HepG2 (cell line): ENCODE measurements around the gene TRERF1. TPM values are rescaled to one million over a fixed set of nuclear protein-coding genes. Genes with fewer than 3 reads are reported as not detected.

Experiments used
- AGO1 ChIP-seq: fragments of 200-400 bp; formaldehyde crosslinking; IDR thresholded peaks from 2 replicates; pipeline ENCODE4 v1.6.1; 2017; ENCODE audit warnings: mild to moderate bottlenecking, low read depth, low read length, moderate library complexity; ENCODE audit not compliant: poor library complexity, severe bottlenecking
- ATF5 ChIP-seq: sonication (generic); formaldehyde crosslinking; IDR thresholded peaks from 2 replicates; pipeline ENCODE4 v1.4.0; 2020; ENCODE audit warnings: mild to moderate bottlenecking, low read depth, missing genetic modification reagents
- FOSL1 ChIP-seq: sonication (generic); formaldehyde crosslinking; IDR thresholded peaks from 2 replicates; pipeline ENCODE4 v1.9.0; 2021; ENCODE audit warnings: missing genetic modification reagents, borderline replicate concordance
- KAT8 ChIP-seq: IDR thresholded peaks from 2 replicates; pipeline ENCODE4 v1.6.1; 2016; ENCODE audit warnings: missing genetic modification reagents, missing compliant biosample characterization
- KMT2B ChIP-seq: IDR thresholded peaks from 2 replicates; pipeline ENCODE4 v1.6.1; 2016; ENCODE audit warnings: missing genetic modification reagents, missing compliant biosample characterization
- MXI1 ChIP-seq: IDR thresholded peaks from 3 replicates; pipeline ENCODE4 v1.6.1; 2012; ENCODE audit warnings: low read depth, low read length, inconsistent platforms, borderline replicate concordance
- PHF20 ChIP-seq: sonication (generic); formaldehyde crosslinking; IDR thresholded peaks from 2 replicates; pipeline ENCODE4 v1.5.0; 2020; ENCODE audit warnings: mild to moderate bottlenecking, missing genetic modification reagents
- SALL1 ChIP-seq: sonication (generic); formaldehyde crosslinking; IDR thresholded peaks from 2 replicates; pipeline ENCODE4 v1.8.0; 2022; ENCODE audit warnings: mild to moderate bottlenecking, missing genetic modification reagents
- SAP130 ChIP-seq: IDR thresholded peaks from 2 replicates; pipeline ENCODE4 v1.6.1; 2016; ENCODE audit warnings: low read depth
- SMC3 ChIP-seq: IDR thresholded peaks from 2 replicates; pipeline ENCODE4 v1.6.1; 2011; ENCODE audit warnings: low read length, improper control_type of control experiment
- U2AF1 ChIP-seq: fragments of 200-400 bp; formaldehyde crosslinking; optimal IDR thresholded peaks from 2 replicates; pipeline ENCODE3; 2017; ENCODE audit warnings: mild to moderate bottlenecking, low read depth, low read length
- ZC3H13 ChIP-seq: sonication (generic); formaldehyde crosslinking; IDR thresholded peaks from 2 replicates; pipeline ENCODE4 v1.8.1; 2023; ENCODE audit warnings: mild to moderate bottlenecking, missing genetic modification reagents, moderate library complexity
- ZFY ChIP-seq: sonication (generic); formaldehyde crosslinking; IDR thresholded peaks from 2 replicates; pipeline ENCODE4 v1.4.0; 2020; ENCODE audit warnings: missing genetic modification reagents
- ZKSCAN1 ChIP-seq: fragments of 150-350 bp; IDR thresholded peaks from 2 replicates; pipeline ENCODE4 v1.6.1; 2014; ENCODE audit warnings: low read length
- ZNF143 ChIP-seq: sonication (generic); formaldehyde crosslinking; IDR thresholded peaks from 2 replicates; pipeline ENCODE4 v1.4.0; 2020; ENCODE audit warnings: missing genetic modification reagents
- ZNF234 ChIP-seq: sonication (generic); formaldehyde crosslinking; conservative IDR thresholded peaks from 2 replicates; pipeline ENCODE4 v1.5.1; 2020; ENCODE audit warnings: mild to moderate bottlenecking, missing genetic modification reagents
- ZNF275 ChIP-seq: sonication (generic); formaldehyde crosslinking; IDR thresholded peaks from 2 replicates; pipeline ENCODE4 v1.8.0; 2022; ENCODE audit warnings: missing genetic modification reagents, mild to moderate bottlenecking, inconsistent platforms, borderline replicate concordance
- ZNF329 ChIP-seq: sonication (generic); formaldehyde crosslinking; IDR thresholded peaks from 2 replicates; pipeline ENCODE4 v1.9.0; 2021; ENCODE audit warnings: low read depth, mild to moderate bottlenecking, missing genetic modification reagents
- ZNF580 ChIP-seq: IDR thresholded peaks from 2 replicates; pipeline ENCODE4 v1.6.1; 2016; ENCODE audit warnings: low read depth, borderline replicate concordance
- ZNF619 ChIP-seq: sonication (generic); formaldehyde crosslinking; IDR thresholded peaks from 2 replicates; pipeline ENCODE4 v1.4.0; 2020; ENCODE audit warnings: mild to moderate bottlenecking, missing genetic modification reagents
- ZNF687 ChIP-seq: sonication (generic); formaldehyde crosslinking; IDR thresholded peaks from 2 replicates; pipeline ENCODE4 v1.5.1; 2020; ENCODE audit warnings: mild to moderate bottlenecking, missing genetic modification reagents, moderate library complexity
- ZNF792 ChIP-seq: IDR thresholded peaks from 2 replicates; pipeline ENCODE4 v1.6.1; 2016
- polyA plus RNA-seq, 8 experiments: library from polyadenylated mRNA; depleted of rRNA in 3 of 8; stranded (reverse) in 7 of 8; unstranded in 1 of 8; fragments of >200 nt; fragmentation: Illumina TruSeq in 4 of 8; extraction: Trizol in 4 of 8; gene quantifications; 2 replicates each; pipeline versions ENCODE4 v1.2.1 to v1.2.3, GENCODE V29; 2011 to 2016; ENCODE audit warnings: low read depth in 4 of 8, missing spikeins in 1 of 8, mixed read lengths in 1 of 8; ENCODE audit not compliant: insufficient read depth in 1 of 8
- total RNA-seq, 5 experiments: library from RNA; depleted of rRNA; stranded (reverse); fragments of >200 nt; fragmentation: Illumina TruSeq; extraction: Trizol; gene quantifications; 2 replicates each; pipeline ENCODE4 v1.2.3, GENCODE V29; 2016; ENCODE audit warnings: low read depth in 1 of 5
- TF ChIP-seq, protein P1 (sequence below), 2 experiments: sonication (generic) in 1 of 2; formaldehyde crosslinking in 1 of 2; IDR thresholded peaks; 2 replicates each; pipeline versions ENCODE4 v1.5.1 to v1.6.1; 2011 to 2020; ENCODE audit warnings: borderline replicate concordance in 1 of 2, low read depth in 1 of 2, low read length in 1 of 2, mild to moderate bottlenecking in 1 of 2, missing genetic modification reagents in 1 of 2, moderate library complexity in 1 of 2

The TRERF1 gene
- total and polyA plus RNA-seq, 2 of the 13 experiments (the other 11 are each of a cell fraction or from before 2014, with no cell fraction given): 0.02 TPM; not detected in 1

DNA sequence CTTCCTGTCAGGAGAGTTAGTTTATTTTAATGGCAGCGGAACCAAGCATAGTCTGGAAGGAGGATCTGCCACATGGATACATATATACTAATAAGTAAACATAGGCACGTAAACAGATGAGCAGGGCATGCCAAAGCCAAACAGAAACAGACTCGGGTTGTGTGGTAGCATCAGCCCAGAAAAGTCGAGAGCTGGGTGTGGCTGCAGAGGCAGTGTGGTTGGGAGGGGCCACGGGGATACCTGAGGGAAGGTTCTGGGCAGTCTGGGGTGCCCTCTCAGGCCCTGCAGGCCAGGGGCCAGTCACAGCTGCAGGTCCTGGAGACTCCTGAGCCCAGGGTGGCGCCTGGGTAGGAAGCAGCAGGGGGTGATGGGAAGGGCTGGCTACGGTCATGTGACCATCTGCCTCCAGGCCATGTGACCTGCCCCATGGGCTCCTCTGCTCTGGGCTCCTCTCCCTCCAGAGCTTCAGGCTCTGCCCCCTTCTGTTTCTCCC lies 191.3 kb downstream of the TRERF1 start (continued):
- TF ChIP-seq FOSL1 (CRISPR knock-in tag): no peak
- TF ChIP-seq U2AF1: no peak
- no peak for TF ChIP-seq ATF5 (CRISPR knock-in tag)
- TF ChIP-seq SALL1 (CRISPR knock-in tag): 0 out of 2 replicates have a peak, but pooled peaks have one; percentile 18
- peak; percentile 86 for TF ChIP-seq KAT8
- TF ChIP-seq ZNF275: no peak
- TF ChIP-seq ZFY: peak; percentile 56; the same call in 1 of the 2 replicates
- TF ChIP-seq ZNF687 (CRISPR knock-in tag): peak; percentile 63
- TF ChIP-seq MXI1: 0 out of 3 replicates have a peak, but pooled peaks have one; percentile 10
- no peak for TF ChIP-seq ZNF792 (CRISPR knock-in tag)
- no peak for TF ChIP-seq ZC3H13 (CRISPR knock-in tag)
- TF ChIP-seq KMT2B (CRISPR knock-in tag): no peak
- TF ChIP-seq SMC3: no peak
- no peak for TF ChIP-seq ZKSCAN1
- TF ChIP-seq ZNF234: no peak
- peak; percentile 81 for TF ChIP-seq PHF20 (CRISPR knock-in tag)
- TF ChIP-seq SAP130 (CRISPR knock-in tag): peak; percentile 46; the same call in 1 of the 2 replicates
- no peak for TF ChIP-seq ZNF580 (CRISPR knock-in tag)
- TF ChIP-seq, protein P1, sequence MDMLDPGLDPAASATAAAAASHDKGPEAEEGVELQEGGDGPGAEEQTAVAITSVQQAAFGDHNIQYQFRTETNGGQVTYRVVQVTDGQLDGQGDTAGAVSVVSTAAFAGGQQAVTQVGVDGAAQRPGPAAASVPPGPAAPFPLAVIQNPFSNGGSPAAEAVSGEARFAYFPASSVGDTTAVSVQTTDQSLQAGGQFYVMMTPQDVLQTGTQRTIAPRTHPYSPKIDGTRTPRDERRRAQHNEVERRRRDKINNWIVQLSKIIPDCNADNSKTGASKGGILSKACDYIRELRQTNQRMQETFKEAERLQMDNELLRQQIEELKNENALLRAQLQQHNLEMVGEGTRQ (IDR thresholded peaks at IDR 0.05; ENCODE audit: low read depth, low read length): peak; percentile 97
- TF ChIP-seq, protein P1 (CRISPR knock-in tag; IDR thresholded peaks at IDR 0.05; ENCODE audit: borderline replicate concordance): peak; percentile 88; the same call in 1 of the 2 replicates
- no peak for TF ChIP-seq AGO1
- peak; percentile 64; the same call in 1 of the 2 replicates for TF ChIP-seq ZNF619 (CRISPR knock-in tag)
- peak; percentile 84 for TF ChIP-seq ZNF143
- no peak for TF ChIP-seq ZNF329 (CRISPR knock-in tag)
